ENCODE data around the gene APOD.

APOD gene

DNA sequence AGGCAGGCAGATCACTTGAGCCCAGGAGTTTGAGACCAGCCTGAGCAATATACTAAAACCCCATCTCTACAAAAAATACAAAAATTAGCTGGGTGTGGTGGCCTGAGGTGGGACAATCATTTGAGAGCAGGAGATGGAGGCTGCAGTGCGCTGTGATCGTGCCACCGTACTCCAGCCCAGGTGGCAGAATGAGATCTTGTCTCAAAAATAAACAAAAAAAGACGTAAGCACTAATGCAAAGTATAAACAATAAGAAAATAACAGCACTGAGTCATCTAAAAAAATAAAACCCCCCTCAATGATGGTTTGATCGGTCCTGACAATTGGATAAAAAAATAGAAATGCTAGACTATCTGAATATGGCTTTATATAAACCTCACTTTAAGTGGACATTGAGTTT is 44.3 kb downstream of the APOD start:
- no peak for DNase-seq (ENCODE audit: low spot score)

DNA sequence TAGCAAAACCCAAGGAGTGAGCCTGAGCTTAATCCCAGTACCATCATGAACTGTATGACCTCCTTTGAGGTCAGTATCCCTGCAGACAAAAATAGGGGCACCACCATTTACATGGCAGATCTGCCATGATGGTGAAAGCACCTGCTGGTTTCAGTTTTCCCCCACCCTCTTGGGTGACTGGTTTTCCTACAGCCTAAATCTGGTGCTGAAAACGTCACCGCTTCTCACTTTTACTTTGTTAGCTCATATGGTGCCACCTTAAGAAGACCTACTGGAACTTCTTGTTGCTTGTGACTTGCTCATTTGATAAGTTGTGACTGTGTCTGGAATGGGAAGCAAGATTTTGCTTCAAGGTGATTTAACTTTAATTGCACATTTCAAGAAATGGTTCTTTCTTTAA is 45.7 kb downstream of the APOD start:
- in situ Hi-C loops (cut with MboI; ENCODE audit: low sequenced_read_pairs, unreplicated experiment): loop anchor here (25.0 kb wide), 1 partner anchor 851 kb away; the partner anchor contains the start of gene FAM43A
- TF ChIP-seq, protein P1, sequence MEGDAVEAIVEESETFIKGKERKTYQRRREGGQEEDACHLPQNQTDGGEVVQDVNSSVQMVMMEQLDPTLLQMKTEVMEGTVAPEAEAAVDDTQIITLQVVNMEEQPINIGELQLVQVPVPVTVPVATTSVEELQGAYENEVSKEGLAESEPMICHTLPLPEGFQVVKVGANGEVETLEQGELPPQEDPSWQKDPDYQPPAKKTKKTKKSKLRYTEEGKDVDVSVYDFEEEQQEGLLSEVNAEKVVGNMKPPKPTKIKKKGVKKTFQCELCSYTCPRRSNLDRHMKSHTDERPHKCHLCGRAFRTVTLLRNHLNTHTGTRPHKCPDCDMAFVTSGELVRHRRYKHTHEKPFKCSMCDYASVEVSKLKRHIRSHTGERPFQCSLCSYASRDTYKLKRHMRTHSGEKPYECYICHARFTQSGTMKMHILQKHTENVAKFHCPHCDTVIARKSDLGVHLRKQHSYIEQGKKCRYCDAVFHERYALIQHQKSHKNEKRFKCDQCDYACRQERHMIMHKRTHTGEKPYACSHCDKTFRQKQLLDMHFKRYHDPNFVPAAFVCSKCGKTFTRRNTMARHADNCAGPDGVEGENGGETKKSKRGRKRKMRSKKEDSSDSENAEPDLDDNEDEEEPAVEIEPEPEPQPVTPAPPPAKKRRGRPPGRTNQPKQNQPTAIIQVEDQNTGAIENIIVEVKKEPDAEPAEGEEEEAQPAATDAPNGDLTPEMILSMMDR (IDR thresholded peaks at IDR 0.05; ENCODE audit: borderline replicate concordance, control extremely low read depth, extremely low read depth, insufficient read depth, missing control alignments): no peak
- peak; percentile 33 for DNase-seq (ENCODE audit: low spot score)

More for the DNA sequence above, 44.3 kb downstream of the APOD start:
- TF ChIP-seq, protein P1 (IDR thresholded peaks at IDR 0.05; ENCODE audit: borderline replicate concordance, control extremely low read depth, extremely low read depth, insufficient read depth, missing control alignments): no peak
- in situ Hi-C loops (cut with MboI; ENCODE audit: low sequenced_read_pairs, unreplicated experiment): loop anchor here (25.0 kb wide), 1 partner anchor 852 kb away; the partner anchor contains the start of gene FAM43A

DNA sequence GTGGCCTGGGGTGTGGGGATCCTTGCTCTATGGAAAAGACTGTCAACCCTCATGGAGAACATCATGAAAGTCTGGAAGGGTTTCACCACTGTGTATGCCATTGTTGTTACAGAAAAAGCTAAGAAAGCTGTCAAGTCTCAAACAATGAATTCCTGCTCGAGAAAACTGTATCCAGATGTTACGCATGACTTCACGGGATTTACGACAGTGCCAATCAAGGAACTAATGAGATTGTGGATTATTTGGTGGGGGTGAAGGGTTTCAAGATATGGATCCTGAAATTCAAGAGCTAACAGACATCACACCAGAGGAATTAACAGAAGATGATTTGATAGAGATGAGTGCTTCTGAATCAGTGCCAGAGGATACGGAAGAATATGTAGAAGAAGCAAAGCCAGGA is 48.4 kb downstream of the APOD start:
- in situ Hi-C loops (cut with MboI; ENCODE audit: low sequenced_read_pairs, unreplicated experiment): loop anchor here (25.0 kb wide), 1 partner anchor 848 kb away; the partner anchor contains the start of gene FAM43A
- TF ChIP-seq, protein P1 (IDR thresholded peaks at IDR 0.05; ENCODE audit: borderline replicate concordance, control extremely low read depth, extremely low read depth, insufficient read depth, missing control alignments): no peak
- DNase-seq (ENCODE audit: low spot score): no peak

DNA sequence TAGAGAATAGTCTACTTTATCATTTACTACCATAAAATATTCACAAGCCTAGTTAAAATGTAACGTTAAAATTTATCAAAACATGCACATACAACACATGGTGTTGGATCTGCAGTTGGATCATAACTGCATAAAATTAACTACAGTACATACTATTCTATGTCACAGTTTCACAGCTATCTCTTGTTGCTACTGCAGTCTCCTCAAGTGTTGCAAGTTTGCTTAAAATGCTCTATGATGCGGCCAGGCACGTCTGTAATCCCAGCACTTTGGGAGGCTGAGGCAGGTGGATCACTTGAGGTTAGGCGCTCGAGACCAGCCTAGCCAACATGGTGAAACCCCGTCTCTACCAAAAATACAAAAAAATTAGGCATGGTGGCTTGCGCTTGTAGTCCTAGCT is 50.9 kb downstream of the APOD start:
- in situ Hi-C loops (cut with MboI; ENCODE audit: low sequenced_read_pairs, unreplicated experiment): loop anchor here (25.0 kb wide), 1 partner anchor 846 kb away; the partner anchor contains the start of gene FAM43A
- TF ChIP-seq, protein P1 (IDR thresholded peaks at IDR 0.05; ENCODE audit: borderline replicate concordance, control extremely low read depth, extremely low read depth, insufficient read depth, missing control alignments): no peak
- no peak for DNase-seq (ENCODE audit: low spot score)

DNA sequence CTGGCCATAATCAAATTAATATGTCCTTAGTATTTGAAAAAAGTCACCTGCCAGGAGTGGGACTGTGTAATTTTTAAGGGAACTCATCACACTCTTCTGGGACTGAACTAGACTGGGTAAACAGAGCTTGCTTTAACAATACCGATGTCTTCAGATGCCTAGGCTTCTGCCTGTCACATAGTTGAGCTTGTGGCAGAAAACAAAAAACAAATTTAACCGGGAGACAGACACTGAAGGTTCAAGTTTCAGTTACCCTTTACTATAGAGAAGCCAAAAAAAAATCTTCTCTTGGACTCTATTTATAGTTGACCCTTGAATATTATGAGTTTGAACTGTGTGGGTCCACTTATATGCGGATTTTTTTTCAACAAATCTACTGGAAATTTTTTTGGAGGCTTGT is 51.4 kb downstream of the APOD start:
- in situ Hi-C loops (cut with MboI; ENCODE audit: low sequenced_read_pairs, unreplicated experiment): loop anchor here (25.0 kb wide), 1 partner anchor 845 kb away; the partner anchor contains the start of gene FAM43A
- TF ChIP-seq, protein P1 (IDR thresholded peaks at IDR 0.05; ENCODE audit: borderline replicate concordance, control extremely low read depth, extremely low read depth, insufficient read depth, missing control alignments): no peak
- no peak for DNase-seq (ENCODE audit: low spot score)

DNA sequence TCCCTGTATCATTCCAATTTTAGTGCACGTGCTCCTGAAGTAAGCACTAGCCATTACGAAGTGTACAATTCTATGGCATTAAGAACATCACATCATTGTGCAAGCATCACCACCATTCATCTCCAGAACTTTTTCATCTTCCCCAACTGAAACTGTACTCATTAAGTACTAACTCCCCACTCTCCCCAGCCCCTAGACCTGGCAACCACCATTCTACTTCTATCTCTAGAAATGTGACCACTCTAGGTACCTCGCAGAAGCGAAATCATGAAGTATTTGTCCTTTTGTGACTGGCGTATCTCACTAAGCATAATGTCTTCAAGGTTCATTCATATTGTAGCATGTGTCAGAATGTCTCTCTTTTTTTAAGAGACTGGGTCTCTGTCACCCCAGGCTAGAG is 52.1 kb downstream of the APOD start:
- DNase-seq (ENCODE audit: low spot score): no peak
- TF ChIP-seq, protein P1 (IDR thresholded peaks at IDR 0.05; ENCODE audit: borderline replicate concordance, control extremely low read depth, extremely low read depth, insufficient read depth, missing control alignments): no peak
- in situ Hi-C loops (cut with MboI; ENCODE audit: low sequenced_read_pairs, unreplicated experiment): loop anchor here (25.0 kb wide), 1 partner anchor 844 kb away; the partner anchor contains the start of gene FAM43A
